ENCODE measurements around the gene RAPGEF2.

The RAPGEF2 gene

DNA sequence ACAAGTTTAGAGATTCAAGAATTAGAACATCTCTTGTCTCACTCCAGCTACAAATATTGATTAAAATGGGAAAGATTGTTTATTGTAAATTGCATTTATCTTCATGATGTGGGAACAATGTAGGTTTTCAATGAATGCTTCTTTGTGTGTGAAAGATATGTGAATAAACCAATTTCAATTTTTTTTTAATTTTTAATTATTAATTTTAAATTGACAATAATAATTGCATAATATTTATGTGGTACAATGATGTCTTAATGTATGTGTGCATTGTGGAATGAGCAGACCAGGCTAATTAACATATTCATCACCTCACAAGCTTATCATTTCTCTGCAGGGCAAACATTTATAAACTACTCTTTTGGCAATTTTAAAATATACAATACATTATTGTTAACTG is 281.1 kb downstream of the RAPGEF2 start:
- TF ChIP-seq EZH2phosphoT487 (conservative IDR thresholded peaks at IDR 0.05; ENCODE audit: low read length) (no peak), CTCF (IDR thresholded peaks at IDR 0.05; ENCODE audit: insufficient read depth, low read length, poor library complexity, severe bottlenecking) (no peak)
- Histone ChIP-seq H3K9me2 (replicated peaks; ENCODE audit: insufficient read depth, low read length) (no peaks in the 10 kb centered on the region), H3K27ac (ENCODE audit: low read depth, low read length) (no peak overlapping the region), H3K79me2 (ENCODE audit: insufficient read depth, low read length) (no peaks in the 10 kb centered on the region), H2AFZ (ENCODE audit: low read depth, low read length, severe bottlenecking) (no peak overlapping the region), H3K4me2 (ENCODE audit: low read depth, low read length, poor library complexity, severe bottlenecking) (no peak overlapping the region), H3K27me3 (ENCODE audit: low read length) (no peaks in the 10 kb centered on the region), H4K20me1 (ENCODE audit: low read depth, low read length) (no peaks in the 10 kb centered on the region), H3K4me3 (ENCODE audit: insufficient read depth, low read length, poor library complexity, severe bottlenecking) (no peak overlapping the region), H3F3A (ENCODE audit: insufficient read depth) (no peaks in the 10 kb centered on the region), H3K36me3 (ENCODE audit: low read length) (no peaks in the 10 kb centered on the region), H3K9ac (ENCODE audit: low read length) (no peak overlapping the region), H3K9me3 (ENCODE audit: insufficient read depth, low read length) (no peaks in the 10 kb centered on the region)

DNA sequence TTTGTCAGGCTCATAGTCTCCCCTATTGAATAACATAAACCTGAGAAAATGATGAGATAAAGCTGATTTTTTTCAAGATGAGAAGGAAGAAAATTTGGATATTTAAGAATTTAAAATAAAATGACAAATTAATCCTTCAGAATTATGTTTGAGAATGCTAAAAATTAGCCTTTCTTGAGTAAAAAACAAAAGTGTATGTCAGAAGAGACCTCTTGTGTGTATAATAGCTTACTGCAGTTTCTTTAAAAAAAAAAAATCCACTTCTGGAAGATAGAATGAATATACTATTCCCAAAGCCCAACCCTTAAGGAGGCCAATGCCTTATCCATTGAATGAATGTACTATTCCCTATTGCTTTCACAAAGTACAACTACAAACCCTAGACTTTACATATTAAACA is 281.8 kb downstream of the RAPGEF2 start:
- Histone ChIP-seq H3K9me3 (ENCODE audit: insufficient read depth, low read length) (no peaks in the 10 kb centered on the region), H3K4me2 (ENCODE audit: low read depth, low read length, poor library complexity, severe bottlenecking) (no peak overlapping the region), H3K9me2 (replicated peaks; ENCODE audit: insufficient read depth, low read length) (no peaks in the 10 kb centered on the region), H3K4me3 (ENCODE audit: insufficient read depth, low read length, poor library complexity, severe bottlenecking) (no peak overlapping the region), H4K20me1 (ENCODE audit: low read depth, low read length) (no peaks in the 10 kb centered on the region), H2AFZ (ENCODE audit: low read depth, low read length, severe bottlenecking) (no peak overlapping the region), H3K79me2 (ENCODE audit: insufficient read depth, low read length) (no peaks in the 10 kb centered on the region), H3K9ac (ENCODE audit: low read length) (no peak overlapping the region), H3K36me3 (ENCODE audit: low read length) (no peaks in the 10 kb centered on the region), H3K27me3 (ENCODE audit: low read length) (no peaks in the 10 kb centered on the region), H3K27ac (ENCODE audit: low read depth, low read length) (no peak overlapping the region), H3F3A (ENCODE audit: insufficient read depth) (no peaks in the 10 kb centered on the region)
- TF ChIP-seq EZH2phosphoT487 (conservative IDR thresholded peaks at IDR 0.05; ENCODE audit: low read length): no peak
- TF ChIP-seq CTCF (IDR thresholded peaks at IDR 0.05; ENCODE audit: insufficient read depth, low read length, poor library complexity, severe bottlenecking): no peak

DNA sequence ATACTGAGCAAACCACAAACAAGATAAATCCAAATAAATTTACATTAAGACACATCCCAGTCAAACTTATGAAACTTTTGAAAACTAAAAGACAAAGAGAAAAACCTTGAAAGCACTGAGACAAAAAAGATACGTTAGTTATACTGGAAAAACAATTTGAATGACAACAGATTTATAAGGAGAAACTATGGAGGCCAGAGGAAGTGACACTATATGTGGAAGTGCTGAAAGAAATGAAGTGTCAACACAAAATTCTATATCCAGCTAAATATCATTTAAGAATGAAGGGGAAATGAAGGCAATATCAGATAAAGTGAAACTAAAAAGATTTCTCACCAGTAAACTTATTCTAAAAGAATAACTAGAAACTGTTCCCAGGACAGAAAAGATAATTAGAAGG is 283.7 kb downstream of the RAPGEF2 start:
- Histone ChIP-seq H3K27me3 (ENCODE audit: low read length) (no peaks in the 10 kb centered on the region), H2AFZ (ENCODE audit: low read depth, low read length, severe bottlenecking) (no peak overlapping the region), H3K4me3 (ENCODE audit: insufficient read depth, low read length, poor library complexity, severe bottlenecking) (no peak overlapping the region), H3K9me2 (replicated peaks; ENCODE audit: insufficient read depth, low read length) (no peaks in the 10 kb centered on the region), H3K9ac (ENCODE audit: low read length) (no peak overlapping the region), H3K79me2 (ENCODE audit: insufficient read depth, low read length) (no peaks in the 10 kb centered on the region), H3K9me3 (ENCODE audit: insufficient read depth, low read length) (no peaks in the 10 kb centered on the region), H3K36me3 (ENCODE audit: low read length) (no peaks in the 10 kb centered on the region), H4K20me1 (ENCODE audit: low read depth, low read length) (no peaks in the 10 kb centered on the region), H3K27ac (ENCODE audit: low read depth, low read length) (no peak overlapping the region), H3F3A (ENCODE audit: insufficient read depth) (no peaks in the 10 kb centered on the region), H3K4me2 (ENCODE audit: low read depth, low read length, poor library complexity, severe bottlenecking) (no peak overlapping the region)
- no peak for TF ChIP-seq CTCF (IDR thresholded peaks at IDR 0.05; ENCODE audit: insufficient read depth, low read length, poor library complexity, severe bottlenecking)
- TF ChIP-seq EZH2phosphoT487 (conservative IDR thresholded peaks at IDR 0.05; ENCODE audit: low read length): no peak

DNA sequence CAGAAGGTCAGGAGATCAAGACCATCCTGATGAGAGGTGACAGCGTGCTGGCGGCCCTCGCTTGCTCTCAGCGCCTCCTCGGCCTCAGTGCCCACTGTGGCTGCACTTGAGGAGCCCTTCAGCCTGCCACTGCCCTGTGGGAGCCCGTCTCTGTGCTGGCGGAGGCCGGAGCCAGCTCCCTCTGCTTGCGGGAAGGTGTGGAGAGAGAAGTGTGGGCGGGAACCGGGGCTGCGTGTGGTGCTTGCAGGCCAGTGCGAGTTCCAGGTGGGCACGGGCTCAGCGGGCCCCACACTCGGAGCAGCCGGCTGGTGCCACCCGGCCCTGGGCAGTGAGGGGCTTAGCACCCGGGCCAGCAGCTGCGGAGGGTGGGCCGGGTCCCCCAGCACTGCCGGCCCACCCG is 286.9 kb downstream of the RAPGEF2 start:
- TF ChIP-seq CTCF (IDR thresholded peaks at IDR 0.05; ENCODE audit: insufficient read depth, low read length, poor library complexity, severe bottlenecking): no peak
- no peak for TF ChIP-seq EZH2phosphoT487 (conservative IDR thresholded peaks at IDR 0.05; ENCODE audit: low read length)
- Histone ChIP-seq H3K9ac (ENCODE audit: low read length) (no peak overlapping the region), H3F3A (ENCODE audit: insufficient read depth) (no peaks in the 10 kb centered on the region), H3K9me2 (replicated peaks; ENCODE audit: insufficient read depth, low read length) (no peaks in the 10 kb centered on the region), H3K27ac (ENCODE audit: low read depth, low read length) (no peak overlapping the region), H3K4me3 (ENCODE audit: insufficient read depth, low read length, poor library complexity, severe bottlenecking) (no peak overlapping the region), H3K27me3 (ENCODE audit: low read length) (no peaks in the 10 kb centered on the region), H3K9me3 (ENCODE audit: insufficient read depth, low read length) (no peaks in the 10 kb centered on the region), H2AFZ (ENCODE audit: low read depth, low read length, severe bottlenecking) (no peak overlapping the region), H3K79me2 (ENCODE audit: insufficient read depth, low read length) (no peaks in the 10 kb centered on the region), H3K36me3 (ENCODE audit: low read length) (no peaks in the 10 kb centered on the region), H3K4me2 (ENCODE audit: low read depth, low read length, poor library complexity, severe bottlenecking) (no peak overlapping the region), H4K20me1 (ENCODE audit: low read depth, low read length) (no peaks in the 10 kb centered on the region)
